SK-N-SH (cell line): ENCODE measurements around the gene TRIM44. TPM values are rescaled to one million over a fixed set of nuclear protein-coding genes. Genes with fewer than 3 reads are reported as not detected.

Experiments used
- CTCF ChIA-PET: fragments of 300-600, 350-600 bp; formaldehyde crosslinking; extraction: SDS; loops from one replicate; lab custom pipeline; 2021; lab: Yijun Ruan, JAX
- POLR2A ChIA-PET: fragments of 350-600 bp; sonication (Branson Sonifier 250); formaldehyde crosslinking; extraction: SDS; loops from one replicate; lab custom pipeline; 2020; ENCODE audit warnings: antibody characterized with exemption, inconsistent platforms; lab: Yijun Ruan, JAX
- DNase-seq: peaks from one replicate; pipeline ENCODE4 v3.0.0; 2012
- H2AFZ ChIP-seq: fragments of 200-600 bp; sonication (generic); 2 replicates; pipeline ENCODE4 v1.8.1; 2016; ENCODE audit warnings: antibody characterized with exemption, mild to moderate bottlenecking, low read depth
- H3F3A ChIP-seq: fragments of 200-600 bp; sonication (generic); replicated peaks from 2 replicates; pipeline ENCODE3; 2016; ENCODE audit warnings: antibody characterized with exemption, mild to moderate bottlenecking; ENCODE audit not compliant: insufficient read depth
- H3K27ac ChIP-seq, 2 experiments: fragments of 200-500 bp in 1 of 2; fragments of 200-600 bp in 1 of 2; sonication (Bioruptor generic) in 1 of 2; sonication (generic), shearing (Covaris generic) in 1 of 2; 2 replicates each; pipeline versions ENCODE4 v1.5.1 to v1.6.1; 2014 to 2016; ENCODE audit warnings: low read depth in 2 of 2, inconsistent platforms in 1 of 2, low read length in 1 of 2, mild to moderate bottlenecking in 1 of 2, mixed read lengths in 1 of 2
- H3K27me3 ChIP-seq: fragments of 200-600 bp; sonication (generic), shearing (Covaris generic); 2 replicates; pipeline ENCODE4 v1.6.1; 2016; ENCODE audit warnings: mixed run types; ENCODE audit not compliant: insufficient read depth
- H3K36me3 ChIP-seq, 2 experiments: fragments of 200-500 bp in 1 of 2; fragments of 200-600 bp in 1 of 2; sonication (Bioruptor generic) in 1 of 2; sonication (generic) in 1 of 2; replicated peaks in 1 of 2; 2 replicates each; pipeline versions ENCODE3 to v1.5.1; 2014 to 2016; ENCODE audit warnings: low read length in 1 of 2, mild to moderate bottlenecking in 1 of 2; ENCODE audit not compliant: insufficient read depth in 2 of 2, control insufficient read depth in 1 of 2
- H3K4me1 ChIP-seq, 2 experiments: fragments of 200-500 bp in 1 of 2; fragments of 200-600 bp in 1 of 2; sonication (Bioruptor generic) in 1 of 2; sonication (generic), shearing (Covaris generic) in 1 of 2; 2 replicates each; pipeline versions ENCODE4 v1.5.1 to v1.6.1; 2014 to 2016; ENCODE audit warnings: low read depth in 1 of 2, low read length in 1 of 2, mixed run types in 1 of 2; ENCODE audit not compliant: insufficient read depth in 2 of 2, control insufficient read depth in 1 of 2
- H3K4me2 ChIP-seq: fragments of 200-600 bp; sonication (generic), shearing (Covaris generic); 2 replicates; pipeline ENCODE4 v1.6.1; 2017; ENCODE audit warnings: mixed run types
- H3K4me3 ChIP-seq, 2 experiments: fragments of 200-500 bp in 1 of 2; fragments of 200-600 bp in 1 of 2; sonication (Bioruptor generic) in 1 of 2; sonication (generic), shearing (Covaris generic) in 1 of 2; 2 replicates each; pipeline versions ENCODE4 v1.5.1 to v1.8.1; 2014 to 2016; ENCODE audit warnings: low read depth in 2 of 2, inconsistent platforms in 1 of 2, low read length in 1 of 2, mild to moderate bottlenecking in 1 of 2, mixed read lengths in 1 of 2, moderate library complexity in 1 of 2
- H3K79me2 ChIP-seq: fragments of 200-600 bp; sonication (generic); 2 replicates; pipeline ENCODE4 v1.8.1; 2017; ENCODE audit warnings: mild to moderate bottlenecking; ENCODE audit not compliant: insufficient read depth
- H3K9ac ChIP-seq: fragments of 200-600 bp; sonication (generic); 2 replicates; pipeline ENCODE4 v1.6.1; 2017; ENCODE audit warnings: mixed run types
- H3K9me2 ChIP-seq: fragments of 200-600 bp; sonication (generic); 2 replicates; pipeline ENCODE4 v1.6.1; 2017; ENCODE audit warnings: mixed run types
- H3K9me3 ChIP-seq: fragments of 200-600 bp; sonication (generic); 2 replicates; pipeline ENCODE4 v1.6.1; 2017; ENCODE audit warnings: mixed run types, mild to moderate bottlenecking, moderate library complexity
- H4K20me1 ChIP-seq: fragments of 200-600 bp; sonication (generic); 2 replicates; pipeline ENCODE4 v1.6.1; 2017; ENCODE audit warnings: mild to moderate bottlenecking, mixed run types; ENCODE audit not compliant: insufficient read depth
- CHD2 ChIP-seq: fragments of 150-350 bp; IDR thresholded peaks from 2 replicates; pipeline ENCODE4 v1.6.1; 2018; ENCODE audit warnings: low read length; ENCODE audit not compliant: partially characterized antibody
- ELF1 ChIP-seq: IDR thresholded peaks from 2 replicates; pipeline ENCODE4 v1.4.0; 2012
- EP300 ChIP-seq, 2 experiments: IDR thresholded peaks; 2 replicates each; pipeline versions ENCODE4 v1.4.0 to v1.6.1; 2012; ENCODE audit warnings: borderline replicate concordance in 1 of 2, low read depth in 1 of 2, low read length in 1 of 2
- JUND ChIP-seq: IDR thresholded peaks from 2 replicates; pipeline ENCODE4 v1.4.0; 2012
- POLR2AphosphoS5 ChIP-seq: IDR thresholded peaks from 2 replicates; pipeline ENCODE4 v1.6.1; 2012; ENCODE audit warnings: low read depth, low read length
- RCOR1 ChIP-seq: fragments of 150-350 bp; IDR thresholded peaks from 2 replicates; pipeline ENCODE4 v1.6.1; 2017; ENCODE audit warnings: antibody characterized with exemption, low read length
- TEAD4 ChIP-seq: IDR thresholded peaks from 2 replicates; pipeline ENCODE4 v1.4.0; 2012; ENCODE audit warnings: mild to moderate bottlenecking, borderline replicate concordance; ENCODE audit not compliant: insufficient read depth
- WGBS: methylation state at CpG from one replicate; pipeline ENCODE4 v1.1.6; 2017; ENCODE audit warnings: low lambda C conversion rate; 5-methylcytosine and 5-hydroxymethylcytosine counted together
- polyA plus RNA-seq, 3 experiments: library from polyadenylated mRNA; depleted of rRNA; stranded (reverse); fragments of >200 nt; gene quantifications; 2 replicates each; pipeline ENCODE4 v1.2.3, GENCODE V29; 2012
- TF ChIP-seq, protein P1 (sequence below): IDR thresholded peaks from 2 replicates; pipeline ENCODE4 v1.6.1; 2012; ENCODE audit warnings: mild to moderate bottlenecking, low read depth, low read length, moderate library complexity
- TF ChIP-seq, protein P2 (sequence below): IDR thresholded peaks from 2 replicates; pipeline ENCODE4 v1.4.0; 2012; ENCODE audit warnings: low read depth, borderline replicate concordance

The TRIM44 gene
- polyA plus RNA-seq, 1 of the 3 experiments (the other 2 are of a cell fraction) = 34.1 TPM

DNA sequence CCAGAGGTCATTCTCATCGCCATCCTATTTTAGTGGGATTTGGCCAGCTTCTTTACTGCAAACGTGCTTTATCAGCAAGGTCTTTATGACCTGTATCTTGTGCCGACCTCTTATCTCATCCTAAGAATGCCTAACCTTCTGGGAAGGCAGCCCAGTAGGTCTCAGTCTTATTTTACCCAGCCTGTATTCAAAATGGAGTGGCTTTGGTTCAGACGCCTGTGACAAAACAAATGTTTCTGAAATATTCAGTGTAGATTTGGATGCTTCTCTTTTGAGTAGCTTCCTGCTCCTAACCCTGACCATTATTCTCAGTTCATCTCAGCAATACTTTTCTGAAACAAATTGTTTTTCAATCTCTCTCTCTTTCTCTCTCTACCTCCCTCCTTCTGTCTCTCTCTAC lies 60.1 kb downstream of the TRIM44 start:
- no peak overlapping the region for H3K4me2 ChIP-seq
- no peak for DNase-seq
- peaks cover 18 to 19% of the 10 kb centered on the region in 2 experiments for H3K36me3 ChIP-seq
- ChIA-PET POLR2A (interaction anchor here (0.5 kb wide), 1 partner anchor 509 kb away, joined by 3 read pairs; no protein-coding TSS in a partner anchor), CTCF (no interaction called here)
- peaks cover 8% of the 10 kb centered on the region for H3F3A ChIP-seq
- H3K79me2 ChIP-seq = peaks cover 53% of the 10 kb centered on the region
- TF ChIP-seq JUND = no peak
- no peaks in the 10 kb centered on the region for H3K9me2 ChIP-seq
- H4K20me1 ChIP-seq = peaks cover 41% of the 10 kb centered on the region
- H3K9me3 ChIP-seq = no peaks in the 10 kb centered on the region
- no peak overlapping the region for H3K27ac ChIP-seq
- H3K27me3 ChIP-seq = no peaks in the 10 kb centered on the region
- no peak overlapping the region for H3K4me3 ChIP-seq
- H3K9ac ChIP-seq = no peak overlapping the region
- 87% methylated on average over 4 of the region's 4 CpGs for WGBS
- no peak overlapping the region for H2AFZ ChIP-seq
- peaks cover 0 to 3% of the 10 kb centered on the region in 2 experiments; a peak in 1 of 4 replicates for H3K4me1 ChIP-seq

DNA sequence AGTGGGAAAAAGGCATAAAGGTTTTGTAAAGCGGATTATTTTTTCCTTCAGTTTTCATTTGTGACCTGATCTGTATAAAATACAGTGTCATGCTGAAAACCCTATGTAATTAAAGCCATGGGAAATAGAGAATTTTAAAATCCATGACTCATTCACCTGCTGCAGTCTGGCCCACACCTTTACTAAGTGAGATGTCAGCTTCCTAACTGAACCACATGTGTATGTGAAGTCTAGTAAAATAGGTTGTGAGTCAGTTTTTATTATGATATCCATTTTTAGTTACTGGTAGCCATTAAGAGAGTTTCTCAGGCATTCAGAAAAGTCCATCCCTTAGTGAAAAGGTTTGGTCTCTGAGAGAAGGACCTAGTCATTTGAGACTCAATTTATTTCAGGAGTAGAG lies 60.9 kb downstream of the TRIM44 start:
- CTCF ChIA-PET = interaction anchor here (1.4 kb wide), 1 partner anchor 11 kb away, joined by 3 read pairs; no protein-coding TSS in a partner anchor

DNA sequence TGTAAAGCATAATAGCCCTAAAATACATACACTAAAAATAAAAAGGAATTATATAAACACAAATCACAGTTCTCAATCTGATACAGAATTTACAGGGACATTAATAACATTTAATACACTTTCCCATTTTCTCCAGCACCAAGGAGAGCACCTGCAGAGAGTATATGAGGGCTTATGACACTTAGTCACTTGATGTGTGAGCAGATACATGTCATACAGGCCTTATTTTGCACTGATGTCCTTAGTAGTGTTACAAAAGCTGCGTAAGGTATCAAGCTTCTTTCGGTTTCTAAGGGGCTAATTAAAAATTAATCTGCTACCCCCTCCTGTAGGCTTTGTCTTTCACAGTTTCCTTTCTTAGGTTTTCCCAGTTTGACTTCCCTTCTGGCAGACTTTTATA lies 61.3 kb downstream of the TRIM44 start:
- Histone ChIP-seq H3K9me2 (no peaks in the 10 kb centered on the region), H3K36me3 (peaks cover 25 to 29% of the 10 kb centered on the region in 2 experiments), H3K4me1 (peaks cover 0 to 3% of the 10 kb centered on the region in 2 experiments; a peak in 1 of 4 replicates), H3K9ac (no peak overlapping the region), H3K79me2 (peaks cover 44% of the 10 kb centered on the region), H3K9me3 (no peaks in the 10 kb centered on the region), H3K4me3 (no peak overlapping the region)
- 95% methylated on average over 2 of the region's 2 CpGs for WGBS
- CTCF ChIA-PET = interaction anchor here (1.4 kb wide), 1 partner anchor 10 kb away, joined by 3 read pairs; no protein-coding TSS in a partner anchor
- TF ChIP-seq, protein P1, sequence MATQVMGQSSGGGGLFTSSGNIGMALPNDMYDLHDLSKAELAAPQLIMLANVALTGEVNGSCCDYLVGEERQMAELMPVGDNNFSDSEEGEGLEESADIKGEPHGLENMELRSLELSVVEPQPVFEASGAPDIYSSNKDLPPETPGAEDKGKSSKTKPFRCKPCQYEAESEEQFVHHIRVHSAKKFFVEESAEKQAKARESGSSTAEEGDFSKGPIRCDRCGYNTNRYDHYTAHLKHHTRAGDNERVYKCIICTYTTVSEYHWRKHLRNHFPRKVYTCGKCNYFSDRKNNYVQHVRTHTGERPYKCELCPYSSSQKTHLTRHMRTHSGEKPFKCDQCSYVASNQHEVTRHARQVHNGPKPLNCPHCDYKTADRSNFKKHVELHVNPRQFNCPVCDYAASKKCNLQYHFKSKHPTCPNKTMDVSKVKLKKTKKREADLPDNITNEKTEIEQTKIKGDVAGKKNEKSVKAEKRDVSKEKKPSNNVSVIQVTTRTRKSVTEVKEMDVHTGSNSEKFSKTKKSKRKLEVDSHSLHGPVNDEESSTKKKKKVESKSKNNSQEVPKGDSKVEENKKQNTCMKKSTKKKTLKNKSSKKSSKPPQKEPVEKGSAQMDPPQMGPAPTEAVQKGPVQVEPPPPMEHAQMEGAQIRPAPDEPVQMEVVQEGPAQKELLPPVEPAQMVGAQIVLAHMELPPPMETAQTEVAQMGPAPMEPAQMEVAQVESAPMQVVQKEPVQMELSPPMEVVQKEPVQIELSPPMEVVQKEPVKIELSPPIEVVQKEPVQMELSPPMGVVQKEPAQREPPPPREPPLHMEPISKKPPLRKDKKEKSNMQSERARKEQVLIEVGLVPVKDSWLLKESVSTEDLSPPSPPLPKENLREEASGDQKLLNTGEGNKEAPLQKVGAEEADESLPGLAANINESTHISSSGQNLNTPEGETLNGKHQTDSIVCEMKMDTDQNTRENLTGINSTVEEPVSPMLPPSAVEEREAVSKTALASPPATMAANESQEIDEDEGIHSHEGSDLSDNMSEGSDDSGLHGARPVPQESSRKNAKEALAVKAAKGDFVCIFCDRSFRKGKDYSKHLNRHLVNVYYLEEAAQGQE = peak; percentile 93
- no peak for TF ChIP-seq CHD2
- TF ChIP-seq, all 33 proteins: peak for 1
- Histone ChIP-seq H3K27ac (no peak overlapping the region), H2AFZ (no peak overlapping the region), H4K20me1 (peaks cover 35% of the 10 kb centered on the region), H3K4me2 (no peak overlapping the region), H3F3A (peaks cover 8% of the 10 kb centered on the region), H3K27me3 (no peaks in the 10 kb centered on the region)
- POLR2A ChIA-PET = no interaction called here
- DNase-seq = no peak

More for the DNA sequence above, 60.9 kb downstream of the TRIM44 start:
- TF ChIP-seq RCOR1 (no peak), TEAD4 (no peak), POLR2AphosphoS5 (no peak), CHD2 (no peak), EP300 (IDR thresholded peaks at IDR 0.05; ENCODE audit: borderline replicate concordance in 1 of 2, low read depth in 1 of 2, low read length in 1 of 2) (no peak), ELF1 (no peak)
- TF ChIP-seq, protein P2, sequence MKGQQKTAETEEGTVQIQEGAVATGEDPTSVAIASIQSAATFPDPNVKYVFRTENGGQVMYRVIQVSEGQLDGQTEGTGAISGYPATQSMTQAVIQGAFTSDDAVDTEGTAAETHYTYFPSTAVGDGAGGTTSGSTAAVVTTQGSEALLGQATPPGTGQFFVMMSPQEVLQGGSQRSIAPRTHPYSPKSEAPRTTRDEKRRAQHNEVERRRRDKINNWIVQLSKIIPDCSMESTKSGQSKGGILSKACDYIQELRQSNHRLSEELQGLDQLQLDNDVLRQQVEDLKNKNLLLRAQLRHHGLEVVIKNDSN = no peak
- Histone ChIP-seq H3K9ac (no peak overlapping the region), H3K27ac (no peak overlapping the region), H3K79me2 (peaks cover 49% of the 10 kb centered on the region), H3K4me2 (no peak overlapping the region), H3K4me3 (no peak overlapping the region), H3K36me3 (peaks cover 21 to 26% of the 10 kb centered on the region in 2 experiments), H3K4me1 (peaks cover 0 to 3% of the 10 kb centered on the region in 2 experiments; a peak in 1 of 4 replicates), H3F3A (peaks cover 8% of the 10 kb centered on the region), H2AFZ (no peak overlapping the region), H3K9me2 (no peaks in the 10 kb centered on the region), H3K9me3 (no peaks in the 10 kb centered on the region), H4K20me1 (peaks cover 36% of the 10 kb centered on the region), H3K27me3 (no peaks in the 10 kb centered on the region)
- POLR2A ChIA-PET = no interaction called here
- DNase-seq = no peak
- 100% methylated on average over 1 of the region's 1 CpG for WGBS
